Liver (tissue), 3 donors: ENCODE measurements around the gene AP3B1.

Source experiments
- HNF4A ChIP-seq, 2 donors: conservative IDR thresholded peaks; 2 replicates each; pipeline ENCODE4 v1.6.1; 2016; ENCODE audit warnings: antibody characterized with exemption in 2 of 2, mild to moderate bottlenecking in 2 of 2
- TF ChIP-seq, protein P1 (sequence below): IDR thresholded peaks from 2 replicates; pipeline ENCODE4 v1.6.1; 2016; ENCODE audit warnings: antibody characterized with exemption, mild to moderate bottlenecking
- TF ChIP-seq, protein P2 (sequence below): fragments of 150-350 bp; IDR thresholded peaks from 2 replicates; pipeline ENCODE4 v1.5.1; 2017; ENCODE audit warnings: improper control_type of control experiment, low read depth, low read length; ENCODE audit not compliant: missing input control
- TF ChIP-seq, protein P3 (sequence below): IDR thresholded peaks from 2 replicates; pipeline ENCODE4 v1.6.1; 2016; ENCODE audit warnings: antibody characterized with exemption
- donor health status: healthy.
- donor health status: healthy.

DNA sequence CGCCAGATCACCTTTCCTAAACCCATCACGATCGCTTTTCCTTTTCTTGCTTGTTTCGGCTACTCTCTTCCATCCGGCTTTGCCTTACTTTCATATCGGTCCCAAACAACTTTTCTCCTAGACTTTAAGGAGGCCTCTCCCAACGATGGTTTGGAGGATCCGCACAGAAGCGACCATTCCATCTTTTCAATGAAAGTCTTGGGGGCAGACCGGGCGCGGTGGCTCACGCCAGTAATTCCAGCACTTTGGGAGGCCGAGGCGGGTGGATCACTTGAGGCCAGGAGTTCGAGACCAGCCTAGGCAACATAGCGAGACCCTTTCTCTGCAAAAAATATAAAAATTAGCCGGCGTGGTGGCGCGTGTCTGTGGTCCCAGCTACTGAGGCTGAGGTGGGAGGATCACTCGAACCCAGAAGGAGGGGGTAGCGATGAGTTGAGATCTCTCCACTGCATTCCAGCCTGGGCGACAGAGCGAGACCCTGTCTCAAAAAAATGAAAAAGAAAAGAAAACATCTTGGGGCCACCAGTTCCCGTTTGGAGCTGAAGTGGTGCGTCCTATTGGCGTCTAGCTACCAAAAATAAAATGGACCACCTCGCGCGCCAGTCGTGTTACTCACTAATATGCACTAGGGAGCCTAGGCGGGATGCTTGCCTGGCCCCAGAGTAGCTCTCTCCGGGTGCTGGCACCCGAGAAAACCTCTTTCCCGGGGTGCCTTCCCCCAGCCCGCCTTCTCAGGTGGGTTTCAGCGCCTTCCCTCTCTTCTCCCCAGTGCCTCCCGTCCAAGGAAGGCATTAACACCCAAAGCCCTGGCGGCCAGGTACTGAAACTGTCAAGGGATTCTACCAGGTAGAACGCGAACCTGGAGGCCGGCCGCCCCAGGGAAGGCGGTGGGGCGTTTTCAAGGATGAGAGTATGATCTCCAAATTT is 800 bp upstream of the AP3B1 start:
- TF ChIP-seq, protein P1, sequence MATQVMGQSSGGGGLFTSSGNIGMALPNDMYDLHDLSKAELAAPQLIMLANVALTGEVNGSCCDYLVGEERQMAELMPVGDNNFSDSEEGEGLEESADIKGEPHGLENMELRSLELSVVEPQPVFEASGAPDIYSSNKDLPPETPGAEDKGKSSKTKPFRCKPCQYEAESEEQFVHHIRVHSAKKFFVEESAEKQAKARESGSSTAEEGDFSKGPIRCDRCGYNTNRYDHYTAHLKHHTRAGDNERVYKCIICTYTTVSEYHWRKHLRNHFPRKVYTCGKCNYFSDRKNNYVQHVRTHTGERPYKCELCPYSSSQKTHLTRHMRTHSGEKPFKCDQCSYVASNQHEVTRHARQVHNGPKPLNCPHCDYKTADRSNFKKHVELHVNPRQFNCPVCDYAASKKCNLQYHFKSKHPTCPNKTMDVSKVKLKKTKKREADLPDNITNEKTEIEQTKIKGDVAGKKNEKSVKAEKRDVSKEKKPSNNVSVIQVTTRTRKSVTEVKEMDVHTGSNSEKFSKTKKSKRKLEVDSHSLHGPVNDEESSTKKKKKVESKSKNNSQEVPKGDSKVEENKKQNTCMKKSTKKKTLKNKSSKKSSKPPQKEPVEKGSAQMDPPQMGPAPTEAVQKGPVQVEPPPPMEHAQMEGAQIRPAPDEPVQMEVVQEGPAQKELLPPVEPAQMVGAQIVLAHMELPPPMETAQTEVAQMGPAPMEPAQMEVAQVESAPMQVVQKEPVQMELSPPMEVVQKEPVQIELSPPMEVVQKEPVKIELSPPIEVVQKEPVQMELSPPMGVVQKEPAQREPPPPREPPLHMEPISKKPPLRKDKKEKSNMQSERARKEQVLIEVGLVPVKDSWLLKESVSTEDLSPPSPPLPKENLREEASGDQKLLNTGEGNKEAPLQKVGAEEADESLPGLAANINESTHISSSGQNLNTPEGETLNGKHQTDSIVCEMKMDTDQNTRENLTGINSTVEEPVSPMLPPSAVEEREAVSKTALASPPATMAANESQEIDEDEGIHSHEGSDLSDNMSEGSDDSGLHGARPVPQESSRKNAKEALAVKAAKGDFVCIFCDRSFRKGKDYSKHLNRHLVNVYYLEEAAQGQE = no peak
- no peak for TF ChIP-seq HNF4A (conservative IDR thresholded peaks at IDR 0.05)
- TF ChIP-seq, protein P2, sequence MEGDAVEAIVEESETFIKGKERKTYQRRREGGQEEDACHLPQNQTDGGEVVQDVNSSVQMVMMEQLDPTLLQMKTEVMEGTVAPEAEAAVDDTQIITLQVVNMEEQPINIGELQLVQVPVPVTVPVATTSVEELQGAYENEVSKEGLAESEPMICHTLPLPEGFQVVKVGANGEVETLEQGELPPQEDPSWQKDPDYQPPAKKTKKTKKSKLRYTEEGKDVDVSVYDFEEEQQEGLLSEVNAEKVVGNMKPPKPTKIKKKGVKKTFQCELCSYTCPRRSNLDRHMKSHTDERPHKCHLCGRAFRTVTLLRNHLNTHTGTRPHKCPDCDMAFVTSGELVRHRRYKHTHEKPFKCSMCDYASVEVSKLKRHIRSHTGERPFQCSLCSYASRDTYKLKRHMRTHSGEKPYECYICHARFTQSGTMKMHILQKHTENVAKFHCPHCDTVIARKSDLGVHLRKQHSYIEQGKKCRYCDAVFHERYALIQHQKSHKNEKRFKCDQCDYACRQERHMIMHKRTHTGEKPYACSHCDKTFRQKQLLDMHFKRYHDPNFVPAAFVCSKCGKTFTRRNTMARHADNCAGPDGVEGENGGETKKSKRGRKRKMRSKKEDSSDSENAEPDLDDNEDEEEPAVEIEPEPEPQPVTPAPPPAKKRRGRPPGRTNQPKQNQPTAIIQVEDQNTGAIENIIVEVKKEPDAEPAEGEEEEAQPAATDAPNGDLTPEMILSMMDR = peak; percentile 34
- TF ChIP-seq, protein P3, sequence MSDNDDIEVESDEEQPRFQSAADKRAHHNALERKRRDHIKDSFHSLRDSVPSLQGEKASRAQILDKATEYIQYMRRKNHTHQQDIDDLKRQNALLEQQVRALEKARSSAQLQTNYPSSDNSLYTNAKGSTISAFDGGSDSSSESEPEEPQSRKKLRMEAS = no peak
